Measurements from ENCODE around the gene PLAC8.
A peak's percentile ranks its signal among the peaks of the same experiment; 100 is the strongest.

GRCh38 chr4:83110223-83110945, 4.1 kb downstream of the PLAC8 start:
- TF ChIP-seq CTCF (IDR thresholded peaks at IDR 0.05) (peak in 1 of 3 experiments; percentile 48), POLR2A (IDR thresholded peaks at IDR 0.05) (no peak), POLR2AphosphoS5 (IDR thresholded peaks at IDR 0.05; ENCODE audit: insufficient read depth in 1 of 2, low read depth in 1 of 2) (peak in 1 of 2 donors; percentile 68)
